K562 (cell line): ENCODE data around the gene ZNF195. TPM values are rescaled to one million over a fixed set of nuclear protein-coding genes. Genes with fewer than 3 reads are reported as not detected.

Source experiments
- ARHGAP35 ChIP-seq: fragments of 450-650 bp; IDR thresholded peaks from 2 replicates; pipeline ENCODE4 v1.6.1; 2018; ENCODE audit not compliant: partially characterized antibody
- CC2D1A ChIP-seq: fragments of 450-650 bp; IDR thresholded peaks from 2 replicates; pipeline ENCODE4 v1.6.1; 2017; ENCODE audit warnings: mild to moderate bottlenecking
- CTBP1 ChIP-seq: fragments of 450-650 bp; IDR thresholded peaks from 2 replicates; pipeline ENCODE4 v1.6.1; 2016; ENCODE audit warnings: borderline replicate concordance
- FUS ChIP-seq: fragments of 200-400 bp; formaldehyde crosslinking; optimal IDR thresholded peaks from 2 replicates; pipeline ENCODE3; 2017; ENCODE audit warnings: low read depth, low read length
- GATAD2B ChIP-seq: fragments of 450-650 bp; IDR thresholded peaks from 2 replicates; pipeline ENCODE4 v1.6.1; 2017; ENCODE audit warnings: mild to moderate bottlenecking, borderline replicate concordance
- KAT7 ChIP-seq: sonication (generic); formaldehyde crosslinking; IDR thresholded peaks from 2 replicates; pipeline ENCODE4 v1.8.0; 2022; ENCODE audit warnings: missing genetic modification reagents, mild to moderate bottlenecking, borderline replicate concordance
- MECOM ChIP-seq: fragments of 250-450 bp; sonication (Bioruptor Pico); IDR thresholded peaks from 2 replicates; pipeline ENCODE4 v1.8.0; 2022; ENCODE audit warnings: inconsistent platforms
- SIN3A ChIP-seq, 2 experiments: fragments of 150-350 bp in 1 of 2; IDR thresholded peaks; 2 replicates each; pipeline ENCODE4 v1.6.1; 2011 to 2016; ENCODE audit warnings: borderline replicate concordance in 2 of 2, low read depth in 2 of 2, low read length in 2 of 2, mild to moderate bottlenecking in 2 of 2, moderate library complexity in 2 of 2; ENCODE audit not compliant: control insufficient read depth in 1 of 2
- YBX1 ChIP-seq: fragments of 450-650 bp; IDR thresholded peaks from 2 replicates; pipeline ENCODE4 v1.7.1; 2016; ENCODE audit warnings: mild to moderate bottlenecking
- ZNF121 ChIP-seq: sonication (generic); formaldehyde crosslinking; conservative IDR thresholded peaks from 2 replicates; pipeline ENCODE4 v1.8.0; 2022; ENCODE audit warnings: missing genetic modification reagents
- ZNF143 ChIP-seq: sonication (generic); formaldehyde crosslinking; IDR thresholded peaks from 2 replicates; pipeline ENCODE4 v1.9.0; 2022; ENCODE audit warnings: mild to moderate bottlenecking, missing genetic modification reagents
- ZNF347 ChIP-seq: fragments of 450-650 bp; formaldehyde crosslinking; IDR thresholded peaks from 2 replicates; pipeline ENCODE4 v1.4.0; 2020; ENCODE audit warnings: low read depth, mild to moderate bottlenecking, moderate library complexity
- polyA plus RNA-seq, 8 experiments: library from polyadenylated mRNA; depleted of rRNA in 4 of 8; stranded (reverse) in 5 of 8; unstranded in 3 of 8; fragments of >200 nt; fragmentation: Nextera tagmentation in 2 of 8; fragmentation: Illumina TruSeq in 1 of 8; extraction: Ambion mirVana in 2 of 8; extraction: Trizol in 1 of 8; gene quantifications; 2 replicates each; pipeline versions ENCODE4 v1.2.1 to v1.2.3, GENCODE V29; 2011 to 2014; ENCODE audit warnings: inconsistent platforms in 1 of 8, missing spikeins in 1 of 8
- total RNA-seq, 7 experiments: library from RNA; depleted of rRNA in 6 of 7; stranded (reverse); fragments of >200 nt in 6 of 7; fragmentation: Illumina TruSeq in 2 of 7; extraction: Trizol in 2 of 7; gene quantifications; 2 replicates each; pipeline versions ENCODE4 v1.2.1 to v1.2.3, GENCODE V29; 2011 to 2021; ENCODE audit warnings: low replicate concordance in 1 of 7
- TF ChIP-seq, protein P1 (sequence below): fragments of 200-400 bp; formaldehyde crosslinking; IDR thresholded peaks from 2 replicates; pipeline ENCODE4 v1.6.1; 2017; ENCODE audit warnings: mild to moderate bottlenecking, low read depth, low read length, moderate library complexity
- TF ChIP-seq, protein P2 (sequence below): fragments of 450-650 bp; IDR thresholded peaks from 2 replicates; pipeline ENCODE4 v1.6.1; 2017; ENCODE audit warnings: antibody characterized with exemption, mild to moderate bottlenecking
- TF ChIP-seq, protein P3 (sequence below): sonication (generic); formaldehyde crosslinking; IDR thresholded peaks from 2 replicates; pipeline ENCODE4 v1.8.1; 2023; ENCODE audit warnings: missing genetic modification reagents, mild to moderate bottlenecking, borderline replicate concordance
- TF ChIP-seq, protein P4 (sequence below): sonication (generic); formaldehyde crosslinking; IDR thresholded peaks from 2 replicates; pipeline ENCODE4 v1.4.0; 2020; ENCODE audit warnings: mild to moderate bottlenecking, missing genetic modification reagents

ZNF195 gene
- total and polyA plus RNA-seq, 9 of the 15 experiments (the other 6 are each of a cell fraction or from before 2014, with no cell fraction given), result 42.1 to 75.5 (median 60.4) TPM

DNA sequence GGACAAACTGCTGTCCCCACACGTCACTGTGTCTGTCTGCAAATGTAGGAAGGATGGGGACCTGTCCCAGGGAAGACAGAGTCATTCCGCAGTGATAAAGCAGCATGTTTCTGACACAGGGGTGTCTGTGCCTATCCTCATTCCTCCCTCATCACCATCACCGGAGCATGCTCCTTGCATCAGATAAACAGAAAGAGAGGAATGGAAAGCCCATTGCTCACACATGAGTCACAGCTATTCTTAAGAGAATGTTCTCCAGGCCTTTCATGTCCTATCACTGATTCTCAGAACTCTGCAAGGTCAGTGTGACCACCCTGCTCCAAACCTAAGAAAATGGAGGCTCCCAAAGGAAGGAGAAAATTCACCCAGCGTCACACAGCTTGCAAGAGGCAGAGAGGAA lies 38.9 kb downstream of the ZNF195 start (continued):
- TF ChIP-seq, protein P1, sequence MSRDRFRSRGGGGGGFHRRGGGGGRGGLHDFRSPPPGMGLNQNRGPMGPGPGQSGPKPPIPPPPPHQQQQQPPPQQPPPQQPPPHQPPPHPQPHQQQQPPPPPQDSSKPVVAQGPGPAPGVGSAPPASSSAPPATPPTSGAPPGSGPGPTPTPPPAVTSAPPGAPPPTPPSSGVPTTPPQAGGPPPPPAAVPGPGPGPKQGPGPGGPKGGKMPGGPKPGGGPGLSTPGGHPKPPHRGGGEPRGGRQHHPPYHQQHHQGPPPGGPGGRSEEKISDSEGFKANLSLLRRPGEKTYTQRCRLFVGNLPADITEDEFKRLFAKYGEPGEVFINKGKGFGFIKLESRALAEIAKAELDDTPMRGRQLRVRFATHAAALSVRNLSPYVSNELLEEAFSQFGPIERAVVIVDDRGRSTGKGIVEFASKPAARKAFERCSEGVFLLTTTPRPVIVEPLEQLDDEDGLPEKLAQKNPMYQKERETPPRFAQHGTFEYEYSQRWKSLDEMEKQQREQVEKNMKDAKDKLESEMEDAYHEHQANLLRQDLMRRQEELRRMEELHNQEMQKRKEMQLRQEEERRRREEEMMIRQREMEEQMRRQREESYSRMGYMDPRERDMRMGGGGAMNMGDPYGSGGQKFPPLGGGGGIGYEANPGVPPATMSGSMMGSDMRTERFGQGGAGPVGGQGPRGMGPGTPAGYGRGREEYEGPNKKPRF, result no peak
- TF ChIP-seq ARHGAP35 (no peak), CC2D1A (no peak), MECOM (CRISPR knock-in tag) (peak; percentile 58; the same call in 1 of the 2 replicates), ZNF121 (CRISPR knock-in tag) (no peak), SIN3A (IDR thresholded peaks at IDR 0.05; ENCODE audit: borderline replicate concordance in 2 of 2, control insufficient read depth in 1 of 2, low read depth in 2 of 2, low read length in 2 of 2) (no peak), YBX1 (no peak), KAT7 (CRISPR knock-in tag) (no peak), ZNF347 (CRISPR knock-in tag) (no peak), FUS (no peak), ZNF143 (CRISPR knock-in tag) (no peak), CTBP1 (peak; percentile 91), GATAD2B (no peak)
- TF ChIP-seq, protein P2, sequence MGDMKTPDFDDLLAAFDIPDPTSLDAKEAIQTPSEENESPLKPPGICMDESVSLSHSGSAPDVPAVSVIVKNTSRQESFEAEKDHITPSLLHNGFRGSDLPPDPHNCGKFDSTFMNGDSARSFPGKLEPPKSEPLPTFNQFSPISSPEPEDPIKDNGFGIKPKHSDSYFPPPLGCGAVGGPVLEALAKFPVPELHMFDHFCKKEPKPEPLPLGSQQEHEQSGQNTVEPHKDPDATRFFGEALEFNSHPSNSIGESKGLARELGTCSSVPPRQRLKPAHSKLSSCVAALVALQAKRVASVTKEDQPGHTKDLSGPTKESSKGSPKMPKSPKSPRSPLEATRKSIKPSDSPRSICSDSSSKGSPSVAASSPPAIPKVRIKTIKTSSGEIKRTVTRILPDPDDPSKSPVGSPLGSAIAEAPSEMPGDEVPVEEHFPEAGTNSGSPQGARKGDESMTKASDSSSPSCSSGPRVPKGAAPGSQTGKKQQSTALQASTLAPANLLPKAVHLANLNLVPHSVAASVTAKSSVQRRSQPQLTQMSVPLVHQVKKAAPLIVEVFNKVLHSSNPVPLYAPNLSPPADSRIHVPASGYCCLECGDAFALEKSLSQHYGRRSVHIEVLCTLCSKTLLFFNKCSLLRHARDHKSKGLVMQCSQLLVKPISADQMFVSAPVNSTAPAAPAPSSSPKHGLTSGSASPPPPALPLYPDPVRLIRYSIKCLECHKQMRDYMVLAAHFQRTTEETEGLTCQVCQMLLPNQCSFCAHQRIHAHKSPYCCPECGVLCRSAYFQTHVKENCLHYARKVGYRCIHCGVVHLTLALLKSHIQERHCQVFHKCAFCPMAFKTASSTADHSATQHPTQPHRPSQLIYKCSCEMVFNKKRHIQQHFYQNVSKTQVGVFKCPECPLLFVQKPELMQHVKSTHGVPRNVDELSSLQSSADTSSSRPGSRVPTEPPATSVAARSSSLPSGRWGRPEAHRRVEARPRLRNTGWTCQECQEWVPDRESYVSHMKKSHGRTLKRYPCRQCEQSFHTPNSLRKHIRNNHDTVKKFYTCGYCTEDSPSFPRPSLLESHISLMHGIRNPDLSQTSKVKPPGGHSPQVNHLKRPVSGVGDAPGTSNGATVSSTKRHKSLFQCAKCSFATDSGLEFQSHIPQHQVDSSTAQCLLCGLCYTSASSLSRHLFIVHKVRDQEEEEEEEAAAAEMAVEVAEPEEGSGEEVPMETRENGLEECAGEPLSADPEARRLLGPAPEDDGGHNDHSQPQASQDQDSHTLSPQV, result peak; percentile 81
- TF ChIP-seq, protein P3, sequence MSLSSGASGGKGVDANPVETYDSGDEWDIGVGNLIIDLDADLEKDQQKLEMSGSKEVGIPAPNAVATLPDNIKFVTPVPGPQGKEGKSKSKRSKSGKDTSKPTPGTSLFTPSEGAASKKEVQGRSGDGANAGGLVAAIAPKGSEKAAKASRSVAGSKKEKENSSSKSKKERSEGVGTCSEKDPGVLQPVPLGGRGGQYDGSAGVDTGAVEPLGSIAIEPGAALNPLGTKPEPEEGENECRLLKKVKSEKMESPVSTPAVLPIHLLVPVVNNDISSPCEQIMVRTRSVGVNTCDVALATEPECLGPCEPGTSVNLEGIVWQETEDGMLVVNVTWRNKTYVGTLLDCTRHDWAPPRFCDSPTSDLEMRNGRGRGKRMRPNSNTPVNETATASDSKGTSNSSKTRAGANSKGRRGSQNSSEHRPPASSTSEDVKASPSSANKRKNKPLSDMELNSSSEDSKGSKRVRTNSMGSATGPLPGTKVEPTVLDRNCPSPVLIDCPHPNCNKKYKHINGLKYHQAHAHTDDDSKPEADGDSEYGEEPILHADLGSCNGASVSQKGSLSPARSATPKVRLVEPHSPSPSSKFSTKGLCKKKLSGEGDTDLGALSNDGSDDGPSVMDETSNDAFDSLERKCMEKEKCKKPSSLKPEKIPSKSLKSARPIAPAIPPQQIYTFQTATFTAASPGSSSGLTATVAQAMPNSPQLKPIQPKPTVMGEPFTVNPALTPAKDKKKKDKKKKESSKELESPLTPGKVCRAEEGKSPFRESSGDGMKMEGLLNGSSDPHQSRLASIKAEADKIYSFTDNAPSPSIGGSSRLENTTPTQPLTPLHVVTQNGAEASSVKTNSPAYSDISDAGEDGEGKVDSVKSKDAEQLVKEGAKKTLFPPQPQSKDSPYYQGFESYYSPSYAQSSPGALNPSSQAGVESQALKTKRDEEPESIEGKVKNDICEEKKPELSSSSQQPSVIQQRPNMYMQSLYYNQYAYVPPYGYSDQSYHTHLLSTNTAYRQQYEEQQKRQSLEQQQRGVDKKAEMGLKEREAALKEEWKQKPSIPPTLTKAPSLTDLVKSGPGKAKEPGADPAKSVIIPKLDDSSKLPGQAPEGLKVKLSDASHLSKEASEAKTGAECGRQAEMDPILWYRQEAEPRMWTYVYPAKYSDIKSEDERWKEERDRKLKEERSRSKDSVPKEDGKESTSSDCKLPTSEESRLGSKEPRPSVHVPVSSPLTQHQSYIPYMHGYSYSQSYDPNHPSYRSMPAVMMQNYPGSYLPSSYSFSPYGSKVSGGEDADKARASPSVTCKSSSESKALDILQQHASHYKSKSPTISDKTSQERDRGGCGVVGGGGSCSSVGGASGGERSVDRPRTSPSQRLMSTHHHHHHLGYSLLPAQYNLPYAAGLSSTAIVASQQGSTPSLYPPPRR (CRISPR knock-in tag), result no peak
- TF ChIP-seq, protein P4, sequence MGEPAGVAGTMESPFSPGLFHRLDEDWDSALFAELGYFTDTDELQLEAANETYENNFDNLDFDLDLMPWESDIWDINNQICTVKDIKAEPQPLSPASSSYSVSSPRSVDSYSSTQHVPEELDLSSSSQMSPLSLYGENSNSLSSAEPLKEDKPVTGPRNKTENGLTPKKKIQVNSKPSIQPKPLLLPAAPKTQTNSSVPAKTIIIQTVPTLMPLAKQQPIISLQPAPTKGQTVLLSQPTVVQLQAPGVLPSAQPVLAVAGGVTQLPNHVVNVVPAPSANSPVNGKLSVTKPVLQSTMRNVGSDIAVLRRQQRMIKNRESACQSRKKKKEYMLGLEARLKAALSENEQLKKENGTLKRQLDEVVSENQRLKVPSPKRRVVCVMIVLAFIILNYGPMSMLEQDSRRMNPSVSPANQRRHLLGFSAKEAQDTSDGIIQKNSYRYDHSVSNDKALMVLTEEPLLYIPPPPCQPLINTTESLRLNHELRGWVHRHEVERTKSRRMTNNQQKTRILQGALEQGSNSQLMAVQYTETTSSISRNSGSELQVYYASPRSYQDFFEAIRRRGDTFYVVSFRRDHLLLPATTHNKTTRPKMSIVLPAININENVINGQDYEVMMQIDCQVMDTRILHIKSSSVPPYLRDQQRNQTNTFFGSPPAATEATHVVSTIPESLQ (CRISPR knock-in tag), result no peak
